Sigmoid colon (tissue), 7 donors: ENCODE results near the gene EHHADH. TPM values are rescaled to one million over a fixed set of nuclear protein-coding genes. Genes with fewer than 3 reads are reported as not detected.
A peak's percentile ranks its signal among the peaks of the same experiment; 100 is the strongest.

Experiments used
- DNase-seq: peaks from one replicate; pipeline ENCODE4 v3.0.0-alpha.2; 2019
- H3K27ac ChIP-seq, 4 donors: fragments of 200-600 bp; sonication (generic); one replicate each; pipeline ENCODE4 v1.5.1; 2016 to 2019; ENCODE audit warnings: mild to moderate bottlenecking in 1 of 4
- H3K27me3 ChIP-seq, 3 donors: fragments of 200-600 bp; sonication (generic); one replicate each; pipeline ENCODE4 v1.5.1; 2019; ENCODE audit warnings: mild to moderate bottlenecking in 1 of 3
- H3K36me3 ChIP-seq, 4 donors: fragments of 200-600 bp; sonication (generic); one replicate each; pipeline ENCODE4 v1.5.1; 2016 to 2019
- H3K4me1 ChIP-seq, 4 donors: fragments of 200-600 bp; sonication (generic); one replicate each; pipeline ENCODE4 v1.5.1; 2017 to 2019
- H3K4me3 ChIP-seq, 4 donors: fragments of 200-600 bp; sonication (generic); one replicate each; pipeline ENCODE4 v1.5.1; 2017 to 2019; ENCODE audit warnings: mild to moderate bottlenecking in 2 of 4, moderate library complexity in 1 of 4
- H3K9me3 ChIP-seq, 4 donors: fragments of 200-600 bp in 3 of 4; sonication (generic) in 3 of 4; one replicate each; pipeline versions ENCODE4 v1.5.1 to v1.6.1; 2013 to 2019
- EP300 ChIP-seq, 4 donors: sonication (generic); formaldehyde crosslinking; IDR thresholded peaks; one replicate each; pipeline ENCODE4 v1.6.1; 2017; ENCODE audit warnings: antibody characterized with exemption in 4 of 4
- POLR2A ChIP-seq, 2 donors: fragments of 450-650 bp; IDR thresholded peaks; one replicate each; pipeline ENCODE4 v1.6.1; 2016; ENCODE audit warnings: antibody characterized with exemption in 2 of 2, mild to moderate bottlenecking in 2 of 2, moderate library complexity in 2 of 2
- POLR2AphosphoS5 ChIP-seq, 4 donors: sonication (generic); formaldehyde crosslinking; IDR thresholded peaks; one replicate each; pipeline ENCODE4 v1.6.1; 2017; ENCODE audit warnings: antibody characterized with exemption in 4 of 4
- WGBS, 2 donors: extraction: QIAGEN DNeasy Blood & Tissue Kit; methylation state at CpG; one replicate each; pipeline ENCODE4 v1.1.7; 2013; 5-methylcytosine and 5-hydroxymethylcytosine counted together
- intact Hi-C: fragments of 100-400 bp; cut with DNase I; formaldehyde crosslinking; loops from one replicate; pipeline ENCODE4 v1.15.1; 2023
- polyA plus RNA-seq, 3 donors: library from polyadenylated mRNA; stranded (reverse); fragments of 200-250 nt; gene quantifications; one replicate each; pipeline ENCODE4 v1.2.3, GENCODE V29; 2013
- small RNA-seq, 3 donors: library from RNA; depleted of rRNA; stranded (forward); fragments of <200 nt; gene quantifications; one replicate each; pipeline ENCODE3, GENCODE V24; 2016
- total RNA-seq, 4 donors: library from RNA; depleted of rRNA; stranded (reverse); fragments of >200 nt; gene quantifications; one replicate each; pipeline ENCODE4 v1.1.0, GENCODE V29; 2016
- TF ChIP-seq, protein P1 (sequence below), 4 experiments: fragments of 450-650 bp in 3 of 4; fragments of 200-600 bp in 1 of 4; IDR thresholded peaks; one replicate each; pipeline ENCODE4 v1.5.1; 2016 to 2019; ENCODE audit warnings: antibody characterized with exemption in 4 of 4, mild to moderate bottlenecking in 3 of 4, moderate library complexity in 2 of 4
- donor health status: healthy with polysubstance abuse.
- donor health status: Bipolar disorder and iron deficiency.
- donor health status: healthy.

The EHHADH gene
- total and polyA plus RNA-seq, 7 donors = 1.9 to 20.8 (median 7.5) TPM

DNA sequence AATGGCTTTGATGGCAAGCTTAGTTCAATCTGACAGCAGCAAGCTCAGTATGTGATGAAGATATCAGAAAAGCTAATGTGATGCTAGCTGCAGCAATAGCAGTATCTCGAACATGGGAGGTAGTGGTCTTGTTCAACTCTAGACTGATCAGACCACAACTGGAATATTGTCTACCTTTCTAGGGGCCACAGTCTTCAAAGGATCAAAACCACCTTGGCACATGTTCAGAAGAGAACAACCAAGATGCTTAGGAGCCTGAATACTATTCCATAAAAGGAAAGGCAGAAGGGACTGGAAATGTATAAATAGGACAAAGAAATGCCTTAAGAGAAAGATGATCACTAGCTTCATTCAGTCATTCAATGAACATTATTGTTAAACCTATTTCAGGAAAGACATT, 103.3 kb downstream of the EHHADH start:
- H3K27ac ChIP-seq = peak overlapping the region; percentile 90 to 95 (median 94)
- 89 to 91% methylated on average over 1 of the region's 1 CpG for WGBS, 2 donors
- peaks cover 0 to 42% (median 32%) of the 10 kb centered on the region in 4 donors for H3K4me1 ChIP-seq
- intact Hi-C loops = loop anchor here (5.0 kb wide), 1 partner anchor 63 kb away; no protein-coding TSS in a partner anchor
- no peaks in the 10 kb centered on the region for H3K36me3 ChIP-seq
- H3K4me3 ChIP-seq = peak overlapping the region; percentile 71 to 90 (median 84)
- TF ChIP-seq POLR2AphosphoS5 (IDR thresholded peaks at IDR 0.05) (peak in 1 of 4 donors; percentile 15), EP300 (IDR thresholded peaks at IDR 0.05) (no peak)
- no peak for DNase-seq
- no peaks in the 10 kb centered on the region for H3K27me3 ChIP-seq
- no peaks in the 10 kb centered on the region for H3K9me3 ChIP-seq

DNA sequence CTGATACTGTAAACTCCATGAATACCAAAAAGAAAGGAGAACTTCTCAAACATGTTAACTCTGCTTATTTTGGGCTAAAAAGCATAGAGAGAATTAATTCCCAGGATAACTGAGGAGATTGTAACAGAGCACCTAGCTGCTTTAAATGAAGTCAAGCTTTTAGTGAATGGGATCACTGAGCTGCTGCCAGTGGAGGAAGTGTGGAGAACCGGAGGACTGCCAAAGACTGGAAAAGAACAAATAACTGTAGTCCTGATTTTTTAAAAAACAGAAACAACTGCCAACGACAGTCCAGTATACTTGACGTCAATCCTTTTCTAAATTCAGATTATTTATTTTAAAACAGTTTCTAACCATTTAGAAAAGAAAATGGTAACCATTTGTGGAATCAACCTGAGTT, 104.3 kb downstream of the EHHADH start:
- 71 to 90% methylated on average over 3 of the region's 3 CpGs for WGBS, 2 donors
- no peaks in the 10 kb centered on the region for H3K36me3 ChIP-seq
- DNase-seq = no peak
- peak overlapping the region in 2 of 4 donors; percentile 71 to 83 for H3K4me3 ChIP-seq
- intact Hi-C loops = no loop called here
- peaks cover 0 to 52% (median 41%) of the 10 kb centered on the region in 4 donors for H3K4me1 ChIP-seq
- H3K9me3 ChIP-seq = no peaks in the 10 kb centered on the region
- no peaks in the 10 kb centered on the region for H3K27me3 ChIP-seq
- TF ChIP-seq, protein P1, sequence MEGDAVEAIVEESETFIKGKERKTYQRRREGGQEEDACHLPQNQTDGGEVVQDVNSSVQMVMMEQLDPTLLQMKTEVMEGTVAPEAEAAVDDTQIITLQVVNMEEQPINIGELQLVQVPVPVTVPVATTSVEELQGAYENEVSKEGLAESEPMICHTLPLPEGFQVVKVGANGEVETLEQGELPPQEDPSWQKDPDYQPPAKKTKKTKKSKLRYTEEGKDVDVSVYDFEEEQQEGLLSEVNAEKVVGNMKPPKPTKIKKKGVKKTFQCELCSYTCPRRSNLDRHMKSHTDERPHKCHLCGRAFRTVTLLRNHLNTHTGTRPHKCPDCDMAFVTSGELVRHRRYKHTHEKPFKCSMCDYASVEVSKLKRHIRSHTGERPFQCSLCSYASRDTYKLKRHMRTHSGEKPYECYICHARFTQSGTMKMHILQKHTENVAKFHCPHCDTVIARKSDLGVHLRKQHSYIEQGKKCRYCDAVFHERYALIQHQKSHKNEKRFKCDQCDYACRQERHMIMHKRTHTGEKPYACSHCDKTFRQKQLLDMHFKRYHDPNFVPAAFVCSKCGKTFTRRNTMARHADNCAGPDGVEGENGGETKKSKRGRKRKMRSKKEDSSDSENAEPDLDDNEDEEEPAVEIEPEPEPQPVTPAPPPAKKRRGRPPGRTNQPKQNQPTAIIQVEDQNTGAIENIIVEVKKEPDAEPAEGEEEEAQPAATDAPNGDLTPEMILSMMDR (IDR thresholded peaks at IDR 0.05) = no peak
- TF ChIP-seq POLR2AphosphoS5 (IDR thresholded peaks at IDR 0.05) = no peak
- TF ChIP-seq EP300 (IDR thresholded peaks at IDR 0.05) = no peak
- no peak for TF ChIP-seq POLR2A (IDR thresholded peaks at IDR 0.05)
- peak overlapping the region; percentile 90 to 95 (median 94) for H3K27ac ChIP-seq

DNA sequence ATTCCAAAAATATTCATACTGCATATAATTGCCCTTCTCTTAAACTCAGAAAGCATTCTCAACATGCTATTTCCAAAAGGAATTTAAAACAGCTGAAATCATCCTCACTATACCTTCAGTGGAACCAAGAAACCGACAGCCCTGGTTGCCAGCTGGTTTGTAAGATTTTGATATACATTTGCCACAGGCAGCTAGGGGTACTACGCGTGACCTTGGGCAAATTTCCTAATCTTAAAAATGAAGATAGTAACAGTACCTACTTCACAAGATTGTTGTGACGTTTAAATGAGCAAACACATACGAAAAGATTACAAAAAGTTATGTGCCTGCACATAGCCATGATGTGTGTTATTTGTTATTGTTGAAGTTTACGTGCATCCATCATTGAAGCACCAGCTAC, 108.3 kb downstream of the EHHADH start:
- intact Hi-C loops = no loop called here
- DNase-seq = no peak
- TF ChIP-seq POLR2A (IDR thresholded peaks at IDR 0.05) (no peak), POLR2AphosphoS5 (IDR thresholded peaks at IDR 0.05) (no peak)
- TF ChIP-seq, protein P1 (IDR thresholded peaks at IDR 0.05) = peak in 1 of 4 experiments; percentile 12
- no peaks in the 10 kb centered on the region for H3K36me3 ChIP-seq
- H3K27me3 ChIP-seq = no peaks in the 10 kb centered on the region
- H3K9me3 ChIP-seq = no peaks in the 10 kb centered on the region
- H3K27ac ChIP-seq = peak overlapping the region in 3 of 4 donors; percentile 59 to 95 (median 68)
- peaks cover 0 to 71% (median 46%) of the 10 kb centered on the region in 4 donors for H3K4me1 ChIP-seq
- H3K4me3 ChIP-seq = no peak overlapping the region
- WGBS, 2 donors = 92 to 94% methylated on average over 6 of the region's 6 CpGs

DNA sequence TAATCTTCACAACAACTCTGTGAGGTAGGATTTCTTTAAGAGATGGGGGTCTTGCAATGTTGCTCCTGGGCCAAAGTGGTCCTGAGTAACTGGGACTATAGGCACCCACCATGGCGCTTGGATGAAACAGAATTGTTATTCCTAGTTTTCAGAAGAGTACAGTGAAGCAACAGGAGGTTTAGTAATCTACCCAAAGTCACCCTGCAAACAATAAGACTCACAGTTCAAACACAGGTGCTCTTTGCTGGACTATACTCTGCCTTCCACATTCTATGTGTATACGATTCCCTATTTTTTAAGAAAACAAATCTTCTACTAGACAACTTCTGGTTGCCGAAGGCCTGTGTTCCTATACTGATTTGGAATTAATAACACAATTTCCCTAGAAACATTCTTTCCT, 109.1 kb downstream of the EHHADH start:
- WGBS, 2 donors = 89 to 92% methylated on average over 3 of the region's 3 CpGs
- intact Hi-C loops = no loop called here
- peak overlapping the region; percentile 51 to 95 (median 64) for H3K27ac ChIP-seq
- H3K9me3 ChIP-seq = no peaks in the 10 kb centered on the region
- H3K27me3 ChIP-seq = no peaks in the 10 kb centered on the region
- H3K4me3 ChIP-seq = no peak overlapping the region
- peaks cover 0 to 64% (median 43%) of the 10 kb centered on the region in 4 donors for H3K4me1 ChIP-seq
- no peak for TF ChIP-seq POLR2A (IDR thresholded peaks at IDR 0.05)
- TF ChIP-seq, protein P1 (IDR thresholded peaks at IDR 0.05) = no peak
- no peak for DNase-seq
- H3K36me3 ChIP-seq = no peaks in the 10 kb centered on the region

Small RNAs within 50 kb of the gene (small RNA-seq; reads per million reads assigned to genes)
- 0.22 to 0.42 (median 0.36) reads per million in 3 donors for gene MIR5588

Other genes with a start within 250 kb of the EHHADH start
- 10 to 100 TPM; 26.0 to 52.3 (median 38.7) TPM for gene C3orf70, start 101.0 kb downstream of the EHHADH start, total RNA-seq
- gene C3orf70, start 101.0 kb downstream of the EHHADH start, polyA plus RNA-seq = 1 to 10 TPM; 2.4 to 4.2 (median 3.5) TPM
- gene MAP3K13, start 109.1 kb upstream of the EHHADH start, total RNA-seq = 10 to 100 TPM; 24.5 to 26.9 (median 25.9) TPM
- gene MAP3K13, start 109.1 kb upstream of the EHHADH start, polyA plus RNA-seq = 10 to 100 TPM; 21.7 to 64.7 (median 53.5) TPM
- gene TMEM41A, start 245.0 kb upstream of the EHHADH start, total RNA-seq = 1 to 10 TPM; 8.2 to 10.0 (median 9.1) TPM
- gene TMEM41A, start 245.0 kb upstream of the EHHADH start, polyA plus RNA-seq = 10 to 100 TPM in 1 of 3 donors, 1 to 10 TPM in 2; 3.0 to 10.4 (median 3.7) TPM